ENCODE data around the gene CDO1.

The CDO1 gene

DNA sequence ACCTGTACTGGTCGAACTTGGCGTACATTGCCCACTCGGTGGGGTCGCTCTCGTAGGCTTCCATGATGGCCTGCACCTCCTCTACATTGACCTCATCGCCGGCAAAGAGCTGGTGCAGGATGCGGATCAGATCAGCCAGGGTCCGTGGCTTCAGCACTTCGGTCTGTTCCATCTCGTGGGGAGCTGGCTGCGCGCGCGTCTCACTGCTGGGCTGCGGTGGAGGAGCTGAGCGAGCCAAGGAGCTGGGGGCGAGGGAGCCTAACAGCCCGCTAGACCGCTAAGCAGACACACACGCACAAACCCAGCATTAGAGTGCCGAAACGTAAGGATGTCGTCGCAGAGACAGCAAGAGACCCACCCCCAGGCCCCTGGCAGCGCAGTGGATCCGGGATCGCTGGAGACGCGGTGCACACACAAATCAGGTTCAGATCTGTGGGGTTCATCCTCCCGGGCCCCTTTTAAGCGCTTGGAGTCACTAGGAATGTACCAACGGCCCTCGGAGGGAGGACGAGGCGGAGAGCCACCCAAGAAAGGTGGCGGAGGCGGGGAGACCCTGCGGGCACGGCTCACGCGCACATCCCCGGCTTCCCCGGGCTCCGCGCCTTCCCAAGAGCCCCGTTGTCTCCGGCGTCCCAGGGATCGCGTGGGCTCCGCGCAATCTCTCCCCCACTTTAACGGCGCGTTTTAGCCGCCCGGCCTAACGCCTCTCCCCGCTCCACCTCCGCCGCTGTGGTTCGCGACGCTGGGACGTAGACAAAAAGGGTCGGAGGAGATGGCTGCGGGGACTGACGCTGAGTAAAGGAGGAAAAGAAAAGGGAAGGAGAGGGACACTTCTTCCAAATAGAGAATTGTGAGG, at the start of gene CDO1:
Gene CDO1 (minus strand): TSS at position 434 of the 856 bp plus-strand sequence. CDS start 262 bp downstream, at position 172.
- in situ Hi-C loops (cut with HindIII; ENCODE audit: low sequenced_read_pairs), result no loop called here

DNA sequence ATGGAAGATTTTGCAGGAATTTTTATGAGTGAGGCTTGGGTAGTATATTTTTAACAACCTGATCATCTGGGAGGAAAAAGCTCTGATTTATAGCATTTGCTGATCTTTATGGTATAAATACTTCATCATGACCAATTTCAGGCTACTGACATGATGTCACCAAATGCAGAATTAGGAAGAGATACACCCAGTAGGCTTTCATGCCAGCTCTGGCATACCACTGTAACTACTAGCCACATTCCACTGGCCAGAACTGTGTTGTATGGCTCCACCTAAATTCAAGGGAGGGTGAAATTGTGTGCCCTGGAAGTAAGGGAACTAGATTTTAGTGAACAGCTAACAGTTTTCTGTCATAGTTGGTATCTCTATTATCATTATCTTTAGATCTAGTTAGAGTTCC, 42.9 kb upstream of the CDO1 start:
- in situ Hi-C loops (cut with HindIII; ENCODE audit: low sequenced_read_pairs), result no loop called here

DNA sequence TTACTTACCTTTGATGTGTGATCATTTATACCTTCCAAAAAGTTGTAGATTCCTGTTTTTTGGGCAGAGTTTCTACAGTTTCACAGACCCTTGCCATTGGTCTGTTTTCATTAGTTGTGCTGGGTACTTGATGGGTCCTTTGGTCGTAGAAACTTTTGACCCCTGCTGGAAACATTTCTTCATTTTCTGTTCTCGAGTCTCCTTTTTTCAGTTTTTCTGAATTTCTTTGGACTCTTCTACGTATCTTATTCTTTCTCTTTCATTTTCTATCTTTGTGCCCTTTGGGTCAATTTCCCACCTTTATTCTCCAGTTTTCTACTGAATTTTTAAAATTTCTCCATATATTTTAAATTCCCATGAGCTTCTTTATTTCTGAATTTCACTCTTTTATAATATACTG, 41.9 kb upstream of the CDO1 start:
- in situ Hi-C loops (cut with HindIII; ENCODE audit: low sequenced_read_pairs), result no loop called here

DNA sequence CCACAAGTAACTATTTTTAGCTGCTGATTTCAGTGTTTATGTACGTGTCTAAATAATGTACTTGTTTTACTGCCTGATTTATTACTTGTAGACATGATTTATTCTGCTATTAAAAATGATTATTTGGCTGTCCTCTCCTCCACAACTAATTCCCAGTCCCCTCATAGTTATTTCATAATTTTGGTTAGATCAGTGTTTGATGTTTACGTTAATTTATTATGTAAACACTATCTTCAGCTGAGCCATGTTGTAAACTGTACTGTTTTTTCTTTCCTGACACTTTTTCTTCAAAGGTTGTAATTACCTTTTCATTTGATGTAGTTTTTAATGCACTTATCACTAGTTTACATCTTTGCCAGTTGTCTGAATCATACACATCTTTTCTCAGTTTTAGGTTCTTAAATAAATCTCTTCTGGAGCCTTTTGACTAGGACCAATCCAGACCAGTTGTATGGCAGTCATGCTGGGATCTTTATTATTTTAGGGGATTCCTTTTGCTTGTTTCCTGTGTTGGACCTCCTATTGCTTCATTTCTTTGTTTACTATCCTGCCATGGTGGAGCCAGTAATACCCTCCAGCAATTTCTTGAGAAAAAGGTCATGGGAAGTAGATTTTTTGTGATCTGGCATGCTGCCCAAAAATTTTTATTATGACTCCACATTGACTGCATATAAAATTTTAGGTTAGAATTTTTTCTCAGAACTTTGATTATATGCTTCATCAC, 41.3 kb upstream of the CDO1 start:
- in situ Hi-C loops (cut with HindIII; ENCODE audit: low sequenced_read_pairs), result no loop called here

DNA sequence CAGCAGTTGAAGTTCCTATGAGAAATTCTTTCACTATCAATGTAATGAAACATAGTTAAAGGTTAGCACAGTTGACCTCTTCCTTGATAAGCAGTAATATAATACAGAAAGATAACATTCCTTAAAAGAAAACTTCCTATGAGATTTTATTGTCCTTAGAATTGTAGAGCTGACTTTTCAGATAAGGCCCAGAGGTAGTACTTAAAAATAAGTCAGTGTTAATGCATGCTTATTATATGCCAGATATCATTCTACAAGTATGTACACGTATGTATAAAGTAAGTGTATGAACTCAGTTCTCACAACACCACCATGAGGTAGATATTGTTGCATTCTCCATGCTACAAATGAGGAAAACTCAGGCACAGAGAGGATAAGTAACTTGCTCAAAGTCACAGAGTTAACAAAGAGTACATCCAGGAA, 40.6 kb upstream of the CDO1 start:
- in situ Hi-C loops (cut with HindIII; ENCODE audit: low sequenced_read_pairs), result no loop called here

DNA sequence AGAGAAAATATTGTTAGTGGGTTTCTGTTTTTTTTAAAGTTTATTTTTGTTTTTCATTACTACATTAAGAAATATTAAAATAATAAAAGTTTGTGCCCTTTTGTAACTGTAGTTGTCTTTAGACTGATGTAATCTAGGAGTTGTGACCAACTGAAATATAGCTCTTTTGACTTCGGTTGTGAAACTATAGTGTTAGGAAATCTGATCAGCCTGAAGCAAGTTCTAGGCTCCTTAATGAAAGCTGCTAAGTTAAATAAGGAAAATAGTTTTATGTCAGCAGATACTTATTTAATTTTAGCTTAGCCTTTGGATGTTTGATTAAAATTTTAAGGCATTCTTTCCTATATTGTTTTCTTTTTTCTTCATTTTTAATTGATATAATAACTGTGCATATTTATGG, 39.5 kb upstream of the CDO1 start:
- in situ Hi-C loops (cut with HindIII; ENCODE audit: low sequenced_read_pairs), result no loop called here

DNA sequence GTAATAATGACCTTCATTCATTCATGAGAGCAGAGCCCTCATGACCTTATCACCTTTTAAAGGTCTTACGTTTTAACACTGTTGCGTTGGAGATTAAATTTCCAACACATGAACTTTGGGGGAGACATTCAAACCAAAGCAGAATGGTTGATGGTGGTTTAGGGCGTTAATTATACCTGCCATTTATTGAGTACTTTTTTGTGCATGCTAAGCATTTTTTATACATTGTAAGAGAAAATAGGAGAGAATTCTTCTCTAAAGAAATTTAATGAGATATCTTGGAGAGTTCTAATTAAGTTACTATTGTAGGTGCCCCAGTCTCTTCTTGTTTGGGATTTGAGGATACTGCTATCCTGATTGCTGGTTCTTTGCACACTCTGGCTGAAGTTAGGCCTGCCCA, 37.7 kb upstream of the CDO1 start:
- in situ Hi-C loops (cut with HindIII; ENCODE audit: low sequenced_read_pairs), result no loop called here

DNA sequence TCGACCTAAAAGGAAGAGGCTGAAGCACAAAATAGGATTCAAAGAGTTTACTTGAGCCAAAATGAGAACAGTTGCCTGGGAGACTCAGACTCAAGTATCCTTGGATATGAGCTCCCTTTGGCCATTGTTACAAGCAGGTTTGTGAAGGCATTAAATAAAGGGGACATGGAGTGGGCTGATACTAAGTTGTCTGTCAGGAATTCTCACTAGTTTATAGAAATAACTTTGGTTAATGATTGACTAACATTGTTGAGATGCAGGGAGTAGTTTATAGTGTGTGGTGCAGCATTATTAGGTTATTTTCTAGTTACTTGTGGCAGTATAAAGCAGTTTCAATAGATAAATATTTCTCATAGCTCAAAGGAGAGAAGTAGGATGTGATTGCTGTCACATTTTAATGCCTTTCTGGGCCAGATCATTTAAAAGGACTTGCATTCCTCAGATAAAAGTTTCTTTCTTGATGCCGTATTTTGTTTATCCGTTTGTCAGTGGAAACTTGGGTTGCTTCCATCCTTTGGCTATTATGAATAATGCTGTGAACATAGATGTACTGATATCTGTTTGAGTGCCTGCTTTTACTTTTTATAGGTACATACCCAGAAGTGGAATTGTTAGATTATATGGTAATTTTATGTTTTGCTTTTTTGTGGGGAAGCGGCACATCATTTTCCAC, 34.4 kb upstream of the CDO1 start:
- in situ Hi-C loops (cut with HindIII; ENCODE audit: low sequenced_read_pairs), result no loop called here

DNA sequence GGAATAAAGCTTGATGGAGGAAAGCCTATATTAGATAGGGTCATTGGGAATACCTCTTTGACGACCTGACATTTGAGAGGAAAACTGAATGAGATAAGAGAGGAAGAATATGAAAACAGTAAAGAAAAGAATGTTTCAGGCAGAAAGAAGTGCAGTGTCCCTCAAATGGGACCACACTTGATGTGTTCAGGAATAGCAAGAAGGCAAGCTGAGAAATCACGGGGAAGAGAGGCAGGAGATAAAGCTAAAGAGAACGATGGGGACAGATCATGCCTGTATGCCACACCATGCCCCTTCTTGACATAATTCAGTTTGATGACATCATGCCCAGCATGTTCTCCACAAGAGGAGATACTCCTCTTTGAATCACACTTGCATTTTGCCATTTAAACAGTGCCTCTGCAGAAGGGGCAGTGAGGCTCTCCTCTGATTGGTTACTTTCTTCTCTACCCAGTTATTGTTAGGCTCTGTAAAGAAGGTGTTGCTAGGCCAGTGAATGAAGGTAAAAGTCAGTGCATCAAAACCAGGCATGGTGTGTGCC, 32.9 kb upstream of the CDO1 start:
- in situ Hi-C loops (cut with HindIII; ENCODE audit: low sequenced_read_pairs), result no loop called here

DNA sequence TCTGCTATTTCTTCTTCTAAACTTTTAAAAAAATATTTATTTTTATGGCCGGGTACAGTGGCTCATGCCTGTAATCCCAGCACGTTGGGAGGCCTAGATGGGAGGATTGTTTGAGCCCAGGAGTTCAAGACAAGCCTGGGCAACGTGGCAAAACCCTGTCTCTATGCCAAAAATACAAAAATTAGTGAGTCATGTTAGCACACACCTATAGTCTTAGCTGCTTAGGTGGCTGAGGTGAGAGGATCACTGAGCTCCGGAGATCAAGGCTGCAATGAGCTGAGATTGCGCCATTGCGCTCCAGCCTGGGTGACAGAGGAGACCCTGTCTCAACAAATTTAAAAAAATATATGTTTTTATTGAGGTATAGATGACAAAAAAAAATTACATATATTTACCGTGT, 30.8 kb upstream of the CDO1 start:
- in situ Hi-C loops (cut with HindIII; ENCODE audit: low sequenced_read_pairs), result no loop called here

DNA sequence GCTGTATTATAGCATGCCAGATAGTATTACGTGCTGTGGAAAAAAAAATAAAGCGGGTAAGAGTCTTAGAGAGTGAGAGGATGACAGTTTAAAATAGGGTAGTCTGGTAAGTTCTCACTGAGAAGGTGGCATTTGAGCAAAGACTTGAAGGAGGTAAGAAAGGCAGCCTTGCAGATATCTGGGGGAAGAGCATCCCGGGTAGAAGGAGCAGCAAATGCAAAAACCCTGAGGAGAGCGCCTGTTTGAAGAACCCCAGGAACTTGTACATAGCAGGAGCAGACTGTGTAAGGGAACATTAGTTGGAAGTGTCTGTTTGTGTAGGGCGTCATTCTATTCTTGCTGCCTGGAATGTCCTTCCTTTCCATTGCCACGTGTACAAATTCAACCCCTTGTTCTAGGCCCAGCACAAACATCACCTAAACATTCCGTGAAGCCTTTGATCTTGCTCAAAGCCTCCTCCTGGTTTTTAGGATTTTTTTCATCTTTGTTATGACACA, 27.9 kb upstream of the CDO1 start:
- in situ Hi-C loops (cut with HindIII; ENCODE audit: low sequenced_read_pairs), result no loop called here

DNA sequence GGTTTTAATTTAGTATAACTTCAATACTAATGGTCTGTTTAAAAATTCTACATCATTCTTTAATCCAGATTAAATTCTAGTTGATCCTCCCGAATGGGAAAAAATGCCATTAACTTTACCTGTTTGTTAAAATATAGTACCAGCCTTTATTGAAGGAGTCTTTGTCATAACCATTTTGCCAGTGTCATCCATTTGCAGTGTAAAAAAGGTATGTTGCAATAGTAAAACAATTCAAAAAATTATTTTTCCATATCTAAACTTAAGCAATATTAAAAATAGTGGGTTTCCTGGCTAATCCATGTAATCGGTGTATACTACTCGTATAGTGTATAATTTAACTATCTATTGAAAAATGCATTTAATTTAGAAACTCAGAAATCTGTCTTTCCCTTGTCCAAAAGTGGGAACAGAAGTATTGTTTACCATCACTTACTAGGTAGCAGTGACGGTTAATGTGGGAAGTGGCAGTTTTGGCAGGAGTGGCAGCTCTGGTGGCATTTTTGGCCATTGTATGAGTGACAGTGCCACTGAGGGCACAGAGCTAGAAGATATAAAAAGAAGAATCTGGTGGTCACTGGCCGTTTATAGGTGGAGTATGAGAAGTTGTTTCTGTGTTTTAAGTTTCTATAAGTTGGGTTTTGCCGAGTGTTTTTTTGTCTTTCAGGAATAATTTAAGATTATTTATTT, 27.1 kb upstream of the CDO1 start:
- in situ Hi-C loops (cut with HindIII; ENCODE audit: low sequenced_read_pairs), result no loop called here

DNA sequence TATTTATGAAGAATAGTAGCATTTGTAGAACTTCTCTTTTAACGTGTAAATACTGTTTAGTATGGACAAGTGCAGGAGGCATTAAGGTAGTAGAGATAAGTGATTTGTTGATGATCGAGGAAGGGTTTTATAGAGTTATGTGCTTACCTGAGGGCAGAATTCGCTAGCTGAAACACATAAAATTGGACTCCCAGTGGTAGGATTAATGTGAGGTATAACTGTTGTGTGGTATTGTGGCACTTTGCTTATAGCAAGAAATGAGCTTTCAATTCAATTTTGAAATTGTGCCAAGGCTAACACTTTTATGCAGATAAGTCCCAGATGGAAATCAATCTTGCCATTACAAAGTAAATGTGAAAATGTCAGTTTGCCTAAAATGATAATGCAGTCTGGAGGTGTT, 26.5 kb upstream of the CDO1 start:
- in situ Hi-C loops (cut with HindIII; ENCODE audit: low sequenced_read_pairs), result no loop called here

DNA sequence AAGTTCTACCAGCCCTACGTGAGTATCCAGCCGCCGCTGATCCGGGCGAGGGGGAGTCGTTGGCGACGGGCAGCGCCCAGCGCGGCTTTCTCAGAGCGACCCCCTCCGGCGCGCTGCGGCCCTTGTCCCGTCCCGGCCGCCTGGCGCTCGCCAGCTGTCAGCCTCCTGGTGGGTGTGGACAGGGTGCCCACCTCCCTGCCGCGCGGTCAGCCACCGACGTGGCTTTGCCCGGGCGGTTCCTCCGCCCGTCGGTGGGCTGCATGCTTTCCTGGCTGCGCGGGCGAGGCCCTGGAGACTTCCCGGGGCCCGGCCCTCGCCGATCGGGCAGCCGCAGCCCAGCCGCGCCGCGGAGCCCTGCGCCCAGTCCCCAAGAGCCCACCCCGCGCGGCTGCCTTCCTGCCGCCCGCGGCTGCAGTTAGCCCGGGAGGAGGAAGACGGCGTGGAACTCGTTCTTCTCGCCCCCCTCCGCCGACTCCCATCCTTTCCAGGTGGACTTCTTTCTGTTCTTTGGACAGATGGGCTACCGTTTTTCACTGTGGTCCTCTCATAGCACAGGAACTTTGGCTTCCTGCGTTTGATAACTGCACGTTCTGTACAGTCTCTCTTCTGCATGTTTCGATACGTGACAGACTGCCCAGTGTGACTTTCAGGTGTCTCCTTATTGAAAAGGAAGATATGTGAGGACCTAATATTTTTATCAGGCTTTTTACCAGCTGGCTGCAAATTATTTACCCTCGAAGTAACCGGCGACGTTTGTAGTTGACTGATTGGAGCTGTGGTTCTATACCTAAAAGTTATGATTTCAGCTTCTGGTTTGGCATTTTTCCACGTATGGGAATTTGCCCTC, 25.9 kb upstream of the CDO1 start:
- in situ Hi-C loops (cut with HindIII; ENCODE audit: low sequenced_read_pairs), result no loop called here

DNA sequence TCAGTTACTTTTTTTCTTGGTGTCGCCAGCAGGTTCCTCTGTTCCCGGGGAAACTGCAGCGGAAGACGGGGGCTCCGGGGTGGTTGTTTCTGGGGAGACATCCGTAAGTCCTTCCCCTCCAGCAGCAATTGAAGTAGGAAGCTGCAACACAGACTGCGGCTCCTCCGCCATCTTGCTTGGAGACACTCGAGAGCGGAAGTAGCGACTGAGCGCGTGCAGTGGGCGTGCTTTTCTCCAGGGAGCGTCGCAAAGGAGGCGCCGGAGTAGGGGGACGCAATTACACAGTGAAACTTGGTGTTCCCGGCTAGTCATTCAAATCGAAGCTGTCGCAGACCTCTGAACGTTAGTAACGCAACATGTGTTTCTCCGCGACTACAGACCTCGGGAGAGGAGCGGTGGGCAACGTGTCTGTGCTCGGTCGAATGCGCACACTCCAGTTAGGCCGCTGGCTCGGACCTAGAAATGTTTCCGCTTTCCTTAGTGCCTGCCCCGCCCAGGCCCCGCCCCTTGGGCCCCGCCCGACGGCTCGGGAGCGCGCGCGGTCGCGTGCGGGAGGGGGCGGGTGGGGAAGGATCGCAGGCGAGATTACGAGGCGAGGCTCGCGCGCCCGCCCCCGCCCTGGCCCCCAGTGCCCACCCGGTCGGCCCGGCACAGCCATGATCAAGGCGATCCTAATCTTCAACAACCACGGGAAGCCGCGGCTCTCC, 25.1 kb upstream of the CDO1 start, which contains the start of the genes AP3S1 and ATG12:
Gene AP3S1 (plus strand): TSS at position 554 of the 707 bp plus-strand sequence. CDS start 103 bp downstream, at position 657.
Gene ATG12 (minus strand): TSS at position 184 of the 707 bp plus-strand sequence. CDS start 13 bp downstream, at position 171.
- in situ Hi-C loops (cut with HindIII; ENCODE audit: low sequenced_read_pairs), result no loop called here

DNA sequence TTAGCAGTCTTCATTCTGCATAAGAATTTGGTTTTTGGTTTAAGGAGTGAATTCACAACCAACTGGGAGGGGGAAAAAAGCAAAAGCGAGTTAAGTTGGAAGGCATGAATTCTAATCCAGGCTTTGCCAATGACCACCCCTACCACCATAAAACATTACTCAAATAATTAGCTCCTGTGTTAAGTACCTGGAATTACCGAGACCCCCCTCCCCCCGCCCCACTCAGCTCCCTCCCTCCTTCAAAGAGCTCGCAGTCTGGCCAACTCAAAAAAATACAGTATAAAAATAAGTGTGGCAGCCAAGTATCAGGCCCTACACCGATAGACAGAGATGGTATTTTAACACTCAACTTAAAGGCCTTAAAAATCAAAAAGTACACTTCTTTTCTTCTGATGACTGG, 24.4 kb upstream of the CDO1 start:
- in situ Hi-C loops (cut with HindIII; ENCODE audit: low sequenced_read_pairs), result no loop called here

DNA sequence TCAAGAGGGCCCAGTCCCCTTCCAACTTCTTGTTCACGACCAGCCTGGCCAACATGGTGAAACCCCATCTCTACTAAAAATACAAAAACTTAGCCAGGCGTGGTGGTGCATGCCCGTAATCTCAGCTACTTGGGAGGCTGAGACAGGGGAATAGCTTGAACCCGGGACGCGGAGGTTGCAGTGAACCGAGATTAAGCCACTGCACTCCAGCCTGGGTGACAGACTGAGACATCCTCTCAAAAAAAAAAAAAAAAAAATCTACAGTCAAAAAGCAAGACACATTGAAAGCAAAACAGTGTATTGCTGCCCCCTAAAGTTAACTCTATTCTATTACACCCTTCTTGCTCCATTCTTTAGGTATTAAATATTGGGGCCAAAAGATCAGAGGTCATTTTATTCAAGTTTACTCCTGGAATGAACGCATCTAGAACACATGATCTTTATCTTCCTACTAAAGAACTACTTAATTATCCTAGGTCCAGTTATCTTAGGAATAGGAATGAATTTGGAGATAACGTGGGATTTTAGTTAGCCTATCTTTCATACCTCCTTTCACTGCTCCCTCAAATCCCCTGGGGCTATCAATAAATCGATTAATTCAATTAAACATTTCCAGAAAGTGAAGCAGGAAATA, 22.5 kb upstream of the CDO1 start:
- in situ Hi-C loops (cut with HindIII; ENCODE audit: low sequenced_read_pairs), result no loop called here

DNA sequence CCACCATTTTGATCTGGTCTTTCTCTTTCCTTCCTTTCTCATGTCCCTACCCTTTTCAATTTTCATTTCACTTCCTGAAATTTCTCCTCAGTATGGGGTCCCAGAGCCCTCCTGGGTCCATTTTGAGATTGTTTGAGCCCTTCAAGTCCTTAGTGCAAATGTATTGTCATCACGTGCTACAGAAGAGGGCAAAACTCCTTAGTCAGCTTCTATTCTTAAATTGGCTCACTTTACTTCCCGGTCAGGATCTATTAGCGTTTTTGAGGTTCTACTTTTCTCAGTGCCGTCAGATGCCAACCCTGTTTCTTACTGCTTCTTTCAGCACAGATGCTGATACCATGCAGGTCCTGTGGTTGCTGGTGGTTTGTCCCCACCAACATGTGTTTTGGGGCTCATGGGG, 19.0 kb upstream of the CDO1 start:
- in situ Hi-C loops (cut with HindIII; ENCODE audit: low sequenced_read_pairs), result no loop called here
